H1 (cell line): ENCODE data around the gene RPTOR. TPM values are rescaled to one million over a fixed set of nuclear protein-coding genes. Genes with fewer than 3 reads are reported as not detected.

Experiments
- CTCF ChIA-PET: fragments of 300-600 bp; sonication (Branson Sonifier 250); formaldehyde crosslinking; loops from one replicate; lab custom pipeline; 2021; ENCODE audit not compliant: partially characterized antibody; lab: Charles Lee
- POLR2A ChIA-PET: fragments of 300-600 bp; sonication (Branson Sonifier 250); formaldehyde crosslinking; loops from one replicate; lab custom pipeline; 2021; ENCODE audit warnings: inconsistent platforms; ENCODE audit not compliant: partially characterized antibody; lab: Charles Lee
- DNase-seq, 2 experiments: peaks; one replicate each; pipeline versions ENCODE4 v3.0.0 to v3.0.0-alpha.2; 2010 to 2022; ENCODE audit warnings: low spot score in 2 of 2, low read depth in 1 of 2, mixed read lengths in 1 of 2
- FAIRE-seq: peaks from 2 replicates; lab custom pipeline; 2011; peaks lifted over from hg19 to GRCh38; lab: Jason Lieb, UNC
- H2AFZ ChIP-seq: 2 replicates; pipeline ENCODE4 v1.8.1; 2012; ENCODE audit warnings: low read length, inconsistent platforms
- H2AK5ac ChIP-seq: 2 replicates; pipeline ENCODE4 v1.6.1; 2013; ENCODE audit warnings: low read depth, low read length
- H2BK120ac ChIP-seq: replicated peaks from 2 replicates; pipeline ENCODE3; 2013; ENCODE audit warnings: low read depth, low read length, inconsistent platforms
- H2BK12ac ChIP-seq: 2 replicates; pipeline ENCODE4 v1.6.1; 2013; ENCODE audit warnings: low read depth, low read length
- H2BK15ac ChIP-seq: 2 replicates; pipeline ENCODE4 v1.6.1; 2013; ENCODE audit warnings: low read length
- H2BK20ac ChIP-seq: 2 replicates; pipeline ENCODE4 v1.6.1; 2013; ENCODE audit warnings: low read length
- H2BK5ac ChIP-seq: 2 replicates; pipeline ENCODE4 v1.6.1; 2013; ENCODE audit warnings: low read depth, low read length
- H3K14ac ChIP-seq: 2 replicates; pipeline ENCODE4 v1.6.1; 2013; ENCODE audit warnings: inconsistent platforms; ENCODE audit not compliant: insufficient read length
- H3K18ac ChIP-seq: 2 replicates; pipeline ENCODE4 v1.6.1; 2013; ENCODE audit warnings: low read length; ENCODE audit errors: extremely low read depth
- H3K23ac ChIP-seq: 2 replicates; pipeline ENCODE4 v1.6.1; 2013; ENCODE audit warnings: inconsistent platforms; ENCODE audit not compliant: insufficient read length
- H3K23me2 ChIP-seq: 2 replicates; pipeline ENCODE4 v1.6.1; 2013; ENCODE audit warnings: low read depth, low read length
- H3K27ac ChIP-seq: 2 replicates; pipeline ENCODE4 v1.6.1; 2011; ENCODE audit warnings: low read depth, low read length, inconsistent platforms
- H3K27me3 ChIP-seq, 4 experiments: replicated peaks in 1 of 4; 1 replicate in 1 of 4; 2 replicates in 3 of 4; pipeline versions ENCODE4 v1.6.1 to v1.8.1; 2011 to 2013; ENCODE audit warnings: low read length in 3 of 4, mild to moderate bottlenecking in 3 of 4, inconsistent platforms in 2 of 4, mixed read lengths in 2 of 4, moderate library complexity in 1 of 4; ENCODE audit not compliant: control insufficient read depth in 3 of 4, insufficient read depth in 3 of 4; ENCODE audit errors: extremely low read depth in 1 of 4
- H3K36me3 ChIP-seq, 4 experiments: 2 replicates each; pipeline versions ENCODE4 v1.6.1 to v1.8.1; 2011 to 2013; ENCODE audit warnings: mild to moderate bottlenecking in 4 of 4, low read length in 3 of 4, moderate library complexity in 2 of 4, control low read depth in 1 of 4, inconsistent platforms in 1 of 4; ENCODE audit not compliant: insufficient read depth in 4 of 4, control insufficient read depth in 2 of 4
- H3K4ac ChIP-seq: replicated peaks from 2 replicates; pipeline ENCODE3; 2013; ENCODE audit warnings: low read length, low read depth, mixed read lengths, inconsistent platforms; ENCODE audit not compliant: insufficient read length
- H3K4me1 ChIP-seq, 4 experiments: replicated peaks in 1 of 4; 1 replicate in 1 of 4; 2 replicates in 3 of 4; pipeline versions ENCODE4 v1.6.1 to v1.8.1; 2011 to 2013; ENCODE audit warnings: low read length in 3 of 4, inconsistent platforms in 2 of 4, mixed read lengths in 1 of 4; ENCODE audit not compliant: insufficient read depth in 4 of 4, control insufficient read depth in 3 of 4
- H3K4me2 ChIP-seq, 2 experiments: 2 replicates each; pipeline versions ENCODE4 v1.6.1 to v1.8.1; 2011 to 2013; ENCODE audit warnings: low read depth in 2 of 2, low read length in 2 of 2, control low read depth in 1 of 2, inconsistent platforms in 1 of 2, mild to moderate bottlenecking in 1 of 2; ENCODE audit not compliant: insufficient read depth in 1 of 2
- H3K4me3 ChIP-seq, 4 experiments: fragments of 200-600, 300-600 bp in 1 of 4; sonication (generic), shearing (Covaris generic), sonication (Bioruptor Twin) in 1 of 4; 2 replicates each; pipeline versions ENCODE4 v1.5.1 to v1.8.1; 2011 to 2016; ENCODE audit warnings: low read length in 4 of 4, low read depth in 3 of 4, control low read depth in 2 of 4, inconsistent platforms in 2 of 4, mild to moderate bottlenecking in 2 of 4, mixed read lengths in 1 of 4, moderate library complexity in 1 of 4; ENCODE audit not compliant: insufficient read depth in 2 of 4; ENCODE audit errors: extremely low read depth in 1 of 4
- H3K56ac ChIP-seq: replicated peaks from 2 replicates; pipeline ENCODE3; 2013; ENCODE audit warnings: low read depth, mild to moderate bottlenecking, mixed read lengths, low read length, inconsistent platforms; ENCODE audit not compliant: insufficient read length
- H3K79me1 ChIP-seq: 2 replicates; pipeline ENCODE4 v1.6.1; 2013; ENCODE audit warnings: low read depth, low read length, control low read depth
- H3K79me2 ChIP-seq, 2 experiments: 2 replicates each; pipeline versions ENCODE4 v1.6.1 to v1.8.1; 2012 to 2013; ENCODE audit warnings: low read length in 2 of 2, mild to moderate bottlenecking in 2 of 2, inconsistent platforms in 1 of 2; ENCODE audit not compliant: insufficient read depth in 2 of 2, control insufficient read depth in 1 of 2
- H3K9ac ChIP-seq, 4 experiments: replicated peaks in 1 of 4; 1 replicate in 1 of 4; 2 replicates in 3 of 4; pipeline versions ENCODE4 v1.6.1 to v1.8.1; 2011 to 2013; ENCODE audit warnings: low read depth in 3 of 4, low read length in 3 of 4, control low read depth in 2 of 4, mild to moderate bottlenecking in 2 of 4, moderate library complexity in 2 of 4, inconsistent platforms in 1 of 4; ENCODE audit errors: extremely low read depth in 1 of 4
- H3K9me3 ChIP-seq, 2 experiments: 2 replicates each; pipeline versions ENCODE4 v1.6.1 to v1.8.1; 2012 to 2013; ENCODE audit warnings: mild to moderate bottlenecking in 2 of 2, moderate library complexity in 2 of 2, control low read depth in 1 of 2, inconsistent platforms in 1 of 2, low read depth in 1 of 2, low read length in 1 of 2, mixed read lengths in 1 of 2; ENCODE audit not compliant: insufficient read depth in 2 of 2
- H4K20me1 ChIP-seq, 2 experiments: replicated peaks in 1 of 2; 2 replicates each; pipeline versions ENCODE3 to v1.8.1; 2011 to 2013; ENCODE audit warnings: inconsistent platforms in 2 of 2, low read length in 2 of 2, mild to moderate bottlenecking in 1 of 2; ENCODE audit not compliant: insufficient read depth in 2 of 2, control insufficient read depth in 1 of 2
- H4K5ac ChIP-seq: 2 replicates; pipeline ENCODE4 v1.6.1; 2013; ENCODE audit warnings: low read length, low read depth, mixed read lengths, inconsistent platforms; ENCODE audit not compliant: insufficient read length
- H4K8ac ChIP-seq: 2 replicates; pipeline ENCODE4 v1.8.0; 2013; ENCODE audit warnings: mild to moderate bottlenecking, moderate library complexity, low read length, inconsistent platforms; ENCODE audit not compliant: insufficient read depth; ENCODE audit errors: extremely low read depth
- H4K91ac ChIP-seq: replicated peaks from 2 replicates; pipeline ENCODE3; 2013; ENCODE audit warnings: low read length, mixed read lengths, inconsistent platforms; ENCODE audit not compliant: insufficient read length
- CBX5 ChIP-seq: fragments of 300-800, 300-1000 bp; sonication (generic); IDR thresholded peaks from 2 replicates; pipeline ENCODE4 v1.7.1; 2016; ENCODE audit warnings: antibody characterized with exemption, low read length, low read depth
- CREB1 ChIP-seq: IDR thresholded peaks from 2 replicates; pipeline ENCODE4 v1.6.1; 2012; ENCODE audit warnings: inconsistent platforms
- KDM1A ChIP-seq: fragments of 200-600, 300-600 bp; sonication (generic); IDR thresholded peaks from 2 replicates; pipeline ENCODE4 v1.7.1; 2016; ENCODE audit warnings: mild to moderate bottlenecking, low read length, borderline replicate concordance
- KDM4A ChIP-seq: IDR thresholded peaks from one replicate; pipeline ENCODE4 v1.7.1; 2012; ENCODE audit warnings: low read depth, mild to moderate bottlenecking, moderate library complexity, low read length, inconsistent platforms; ENCODE audit not compliant: severe bottlenecking
- SP1 ChIP-seq: IDR thresholded peaks from 2 replicates; pipeline ENCODE4 v1.6.1; 2011; ENCODE audit warnings: low read depth, low read length
- WGBS, 2 experiments: shearing (Covaris generic) in 1 of 2; methylation state at CpG; one replicate each; pipeline versions ENCODE4 v1.1.6 to v1.1.7; 2013 to 2015; ENCODE audit warnings: low lambda C conversion rate in 2 of 2, mixed read lengths in 2 of 2, inconsistent platforms in 1 of 2, low coverage in 1 of 2, missing lambda C conversion rate in 1 of 2; ENCODE audit not compliant: insufficient replicate concordance in 2 of 2, insufficient coverage in 1 of 2, insufficient read length in 1 of 2; ENCODE audit errors: extremely low coverage in 1 of 2, missing lambda C conversion rate in 1 of 2; 5-methylcytosine and 5-hydroxymethylcytosine counted together
- polyA plus RNA-seq, 7 experiments: library from polyadenylated mRNA; depleted of rRNA in 3 of 7; stranded (reverse) in 5 of 7; unstranded in 2 of 7; fragments of >200 nt in 5 of 7; fragments of 200-250 nt in 2 of 7; gene quantifications; 1 replicate in 5 of 7; 2 replicates in 1 of 7; 4 replicates in 1 of 7; pipeline versions ENCODE4 v1.2.1 to v1.2.3, GENCODE V29; 2011 to 2013; ENCODE audit warnings: missing spikeins in 2 of 7, mixed read lengths in 2 of 7
- total RNA-seq: library from RNA; stranded (reverse); fragmentation: NEBNext Ultra II Directional; extraction: Animal tissue kit (Norgen Biotek cat#: 25700); gene quantifications from 2 replicates; pipeline ENCODE4 v1.2.1, GENCODE V29; 2021

RPTOR gene
- total and polyA plus RNA-seq, 2 of the 8 experiments (the other 6 are each of a cell fraction or from before 2014, with no cell fraction given): 6.9 to 28.7 TPM

GRCh38 chr17:80613732-80614071 is 69.1 kb downstream of the RPTOR start:
- H3K27me3 ChIP-seq: no peaks in the 10 kb centered on the region
- H3K23ac ChIP-seq: no peak overlapping the region
- H3K27ac ChIP-seq: no peak overlapping the region
- no peak overlapping the region for H2BK120ac ChIP-seq
- no peak overlapping the region for H2BK15ac ChIP-seq
- H4K91ac ChIP-seq: no peak overlapping the region
- no peak overlapping the region for H2BK20ac ChIP-seq
- H2AFZ ChIP-seq: no peak overlapping the region
- no peak overlapping the region for H3K4me2 ChIP-seq
- H3K36me3 ChIP-seq: no peaks in the 10 kb centered on the region
- H4K5ac ChIP-seq: no peak overlapping the region
- H2AK5ac ChIP-seq: no peak overlapping the region
- 85% methylated on average over 12 of the region's 12 CpGs; no CpG with 5 or more reads in 1 of the 2 experiments for whole genome bisulfite sequencing, 2 experiments
- no peak for FAIRE-seq
- H3K18ac ChIP-seq: no peak overlapping the region
- peak overlapping the region; percentile 35; the same call in 1 of the 2 replicates for H4K8ac ChIP-seq
- no peaks in the 10 kb centered on the region for H3K9me3 ChIP-seq
- no peak overlapping the region for H3K56ac ChIP-seq
- ChIA-PET CTCF (interaction anchor here (0.7 kb wide), 1 partner anchor 32 kb away, joined by 3 read pairs; no protein-coding TSS in a partner anchor), POLR2A (no interaction called here)
- no peak overlapping the region for H2BK12ac ChIP-seq
- H3K4me3 ChIP-seq: no peak overlapping the region
- H3K4ac ChIP-seq: no peak overlapping the region
- no peaks in the 10 kb centered on the region; a peak in 1 of 7 replicates for H3K4me1 ChIP-seq
- DNase-seq: no peak
- peaks cover 9 to 13% of the 10 kb centered on the region in 2 experiments for H4K20me1 ChIP-seq
- H3K79me1 ChIP-seq: peaks cover 14% of the 10 kb centered on the region
- no peak overlapping the region for H2BK5ac ChIP-seq
- TF ChIP-seq KDM4A (no peak), KDM1A (no peak), CBX5 (no peak), SP1 (no peak), CREB1 (no peak)
- no peak overlapping the region for H3K9ac ChIP-seq
- no peaks in the 10 kb centered on the region for H3K23me2 ChIP-seq
- peaks cover 0 to 50% of the 10 kb centered on the region in 2 experiments; a peak in 3 of 4 replicates for H3K79me2 ChIP-seq
- H3K14ac ChIP-seq: no peak overlapping the region
